Esophagus muscularis mucosa (tissue), 3 donors: ENCODE data around the gene PRKAR1A.

ENCODE experiments used
- POLR2A ChIP-seq: fragments of 450-650 bp; IDR thresholded peaks from one replicate; pipeline ENCODE4 v1.6.1; 2017; ENCODE audit warnings: antibody characterized with exemption, moderate library complexity, mild to moderate bottlenecking, low read depth
- POLR2AphosphoS5 ChIP-seq, 2 donors: sonication (generic); formaldehyde crosslinking; IDR thresholded peaks; one replicate each; pipeline ENCODE4 v1.6.1; 2017; ENCODE audit warnings: antibody characterized with exemption in 2 of 2
- TF ChIP-seq, protein P1 (sequence below), 3 experiments: fragments of 200-600 bp in 2 of 3; fragments of 450-650 bp in 1 of 3; sonication (generic) in 2 of 3; IDR thresholded peaks; one replicate each; pipeline ENCODE4 v1.5.1; 2017 to 2019; ENCODE audit warnings: antibody characterized with exemption in 3 of 3, mild to moderate bottlenecking in 2 of 3, moderate library complexity in 1 of 3

DNA sequence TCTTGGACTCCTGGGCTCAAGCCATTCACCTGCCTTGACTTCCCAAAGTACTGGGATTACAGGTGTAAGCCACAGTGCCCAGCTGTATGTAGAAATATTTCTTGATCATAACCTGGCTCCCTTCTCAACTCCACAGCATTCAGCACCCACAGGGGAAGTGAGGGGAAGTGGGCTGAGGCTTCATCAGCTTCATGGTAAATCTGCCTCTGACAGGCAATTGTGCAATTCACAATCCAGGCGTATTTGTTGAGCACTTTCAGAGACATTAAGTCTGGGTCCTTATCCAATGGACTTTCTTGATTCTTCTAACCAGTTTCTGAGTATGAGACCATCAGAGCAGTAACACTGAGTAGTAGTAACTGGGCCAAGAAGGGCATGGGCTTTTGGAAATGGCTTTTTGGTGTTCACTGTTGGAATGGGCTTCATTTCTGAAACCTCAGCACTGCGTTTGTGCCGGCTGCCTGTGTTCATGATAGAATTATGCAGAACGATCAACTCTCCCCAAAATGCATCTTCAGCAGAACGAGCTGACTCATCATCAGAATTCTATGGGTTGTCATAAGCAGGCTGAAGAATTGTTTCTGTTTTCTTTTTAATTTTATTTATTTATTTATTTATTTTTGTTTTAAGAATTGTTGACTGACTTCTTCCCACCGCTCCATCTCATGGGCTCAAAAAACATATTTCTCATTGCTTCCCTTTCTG is 60.1 kb downstream of the PRKAR1A start:
- TF ChIP-seq, protein P1, sequence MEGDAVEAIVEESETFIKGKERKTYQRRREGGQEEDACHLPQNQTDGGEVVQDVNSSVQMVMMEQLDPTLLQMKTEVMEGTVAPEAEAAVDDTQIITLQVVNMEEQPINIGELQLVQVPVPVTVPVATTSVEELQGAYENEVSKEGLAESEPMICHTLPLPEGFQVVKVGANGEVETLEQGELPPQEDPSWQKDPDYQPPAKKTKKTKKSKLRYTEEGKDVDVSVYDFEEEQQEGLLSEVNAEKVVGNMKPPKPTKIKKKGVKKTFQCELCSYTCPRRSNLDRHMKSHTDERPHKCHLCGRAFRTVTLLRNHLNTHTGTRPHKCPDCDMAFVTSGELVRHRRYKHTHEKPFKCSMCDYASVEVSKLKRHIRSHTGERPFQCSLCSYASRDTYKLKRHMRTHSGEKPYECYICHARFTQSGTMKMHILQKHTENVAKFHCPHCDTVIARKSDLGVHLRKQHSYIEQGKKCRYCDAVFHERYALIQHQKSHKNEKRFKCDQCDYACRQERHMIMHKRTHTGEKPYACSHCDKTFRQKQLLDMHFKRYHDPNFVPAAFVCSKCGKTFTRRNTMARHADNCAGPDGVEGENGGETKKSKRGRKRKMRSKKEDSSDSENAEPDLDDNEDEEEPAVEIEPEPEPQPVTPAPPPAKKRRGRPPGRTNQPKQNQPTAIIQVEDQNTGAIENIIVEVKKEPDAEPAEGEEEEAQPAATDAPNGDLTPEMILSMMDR (IDR thresholded peaks at IDR 0.05), result no peak
- TF ChIP-seq POLR2A (no peak), POLR2AphosphoS5 (IDR thresholded peaks at IDR 0.05) (no peak)
